Fibroblast of lung (primary cell): Measurements from ENCODE around the gene FXN. TPM values are rescaled to one million over a fixed set of nuclear protein-coding genes. Genes with fewer than 3 reads are reported as not detected.

Experiments
- DNase-seq, 2 donors: peaks; one replicate each; pipeline versions ENCODE4 v3.0.0 to v3.0.0-alpha.2; 2010; ENCODE audit warnings: low read depth in 2 of 2
- H2AFZ ChIP-seq: 2 replicates; pipeline ENCODE4 v1.5.1; 2012; ENCODE audit warnings: low read length, control low read depth, inconsistent platforms
- H3K27ac ChIP-seq: 2 replicates; pipeline ENCODE4 v1.5.1; 2011; ENCODE audit warnings: low read length, control low read depth; ENCODE audit not compliant: insufficient read depth
- H3K27me3 ChIP-seq: 2 replicates; pipeline ENCODE4 v1.5.1; 2011; ENCODE audit warnings: mild to moderate bottlenecking, low read length; ENCODE audit not compliant: control insufficient read depth, insufficient read depth
- H3K36me3 ChIP-seq: 2 replicates; pipeline ENCODE4 v1.5.1; 2011; ENCODE audit warnings: low read length; ENCODE audit not compliant: control insufficient read depth, insufficient read depth
- H3K4me1 ChIP-seq: 2 replicates; pipeline ENCODE4 v1.5.1; 2011; ENCODE audit warnings: low read length; ENCODE audit not compliant: control insufficient read depth, insufficient read depth; ENCODE audit errors: extremely low read depth
- H3K4me2 ChIP-seq: 2 replicates; pipeline ENCODE4 v1.5.1; 2011; ENCODE audit warnings: low read length, control low read depth; ENCODE audit not compliant: insufficient read depth; ENCODE audit errors: extremely low read depth
- H3K4me3 ChIP-seq, 4 experiments: fragments of 200-600 bp in 1 of 4; sonication (generic) in 1 of 4; replicated peaks in 1 of 4; 2 replicates each; pipeline ENCODE4 v1.5.1; 2011 to 2016; ENCODE audit warnings: low read length in 4 of 4, low read depth in 3 of 4, mild to moderate bottlenecking in 3 of 4, control low read depth in 2 of 4, inconsistent platforms in 1 of 4, mixed read lengths in 1 of 4; ENCODE audit not compliant: insufficient read depth in 1 of 4; ENCODE audit errors: control extremely low read depth in 1 of 4
- H3K79me2 ChIP-seq: 2 replicates; pipeline ENCODE4 v1.5.1; 2012; ENCODE audit warnings: mild to moderate bottlenecking, low read length, inconsistent platforms; ENCODE audit not compliant: control insufficient read depth, insufficient read depth
- H3K9ac ChIP-seq: 2 replicates; pipeline ENCODE4 v1.5.1; 2011; ENCODE audit warnings: mild to moderate bottlenecking, low read length, control low read depth; ENCODE audit not compliant: insufficient read depth
- H3K9me3 ChIP-seq: 2 replicates; pipeline ENCODE4 v1.5.1; 2012; ENCODE audit warnings: low read depth, low read length; ENCODE audit not compliant: control insufficient read depth, insufficient read depth
- H4K20me1 ChIP-seq: 2 replicates; pipeline ENCODE4 v1.5.1; 2011; ENCODE audit warnings: low read length; ENCODE audit not compliant: control insufficient read depth, insufficient read depth; ENCODE audit errors: extremely low read depth
- CTCF ChIP-seq, 2 donors: IDR thresholded peaks in 1 of 2; conservative IDR thresholded peaks in 1 of 2; 1 replicate in 1 of 2; 2 replicates in 1 of 2; pipeline ENCODE4 v1.5.1; 2011 to 2012; ENCODE audit warnings: low read length in 2 of 2, control low read depth in 1 of 2, inconsistent platforms in 1 of 2, low read depth in 1 of 2, mild to moderate bottlenecking in 1 of 2
- EZH2 ChIP-seq: IDR thresholded peaks from 2 replicates; pipeline ENCODE4 v1.5.1; 2012; ENCODE audit warnings: low read length, control low read depth, mild to moderate bottlenecking; ENCODE audit errors: missing control alignments
- polyA plus RNA-seq, 2 donors: library from polyadenylated mRNA; depleted of rRNA in 1 of 2; stranded (reverse) in 1 of 2; unstranded in 1 of 2; fragments of >200 nt; gene quantifications; 2 replicates each; pipeline ENCODE4 v1.2.1, GENCODE V29; 2011 to 2012; ENCODE audit warnings: missing spikeins in 1 of 2
- total RNA-seq: library from RNA; depleted of rRNA; stranded (reverse); fragments of >200 nt; gene quantifications from 2 replicates; pipeline ENCODE4 v1.2.1, GENCODE V29; 2014

Gene FXN
- total and polyA plus RNA-seq, 2 donors (not counting 1 experiment from before 2014, with no cell fraction given): 0.99 to 21.6 TPM

- H3K9ac ChIP-seq: no peak overlapping the region
- H4K20me1 ChIP-seq: no peaks in the 10 kb centered on the region
- no peak overlapping the region for H3K4me3 ChIP-seq
- H3K4me2 ChIP-seq: peak overlapping the region; percentile 37
- TF ChIP-seq EZH2: no peak
- no peak for TF ChIP-seq CTCF (conservative IDR thresholded peaks at IDR 0.05 in 1 of 2, IDR thresholded peaks at IDR 0.05 in 1 of 2; ENCODE audit: low read depth in 1 of 2, low read length in 2 of 2)
- no peak overlapping the region for H2AFZ ChIP-seq
- H3K27ac ChIP-seq: peak overlapping the region; percentile 47
- peaks cover 20% of the 10 kb centered on the region for H3K4me1 ChIP-seq
- no peaks in the 10 kb centered on the region for H3K9me3 ChIP-seq
- H3K27me3 ChIP-seq: no peaks in the 10 kb centered on the region
- no peaks in the 10 kb centered on the region for H3K36me3 ChIP-seq
- DNase-seq: peak; percentile 91 to 96
- no peaks in the 10 kb centered on the region for H3K79me2 ChIP-seq
These were observed 95.2 kb downstream of the FXN start for GRCh38 chr9:69130456-69131441.

GRCh38 chr9:69131682-69132081 is 96.1 kb downstream of the FXN start:
- H3K9me3 ChIP-seq: no peaks in the 10 kb centered on the region

More at GRCh38 chr9:69131682-69132081, 96.1 kb downstream of the FXN start:
- H2AFZ ChIP-seq: no peak overlapping the region
- H3K9ac ChIP-seq: no peak overlapping the region
- H3K4me2 ChIP-seq: no peak overlapping the region
- peak overlapping the region; percentile 47 for H3K27ac ChIP-seq
- TF ChIP-seq CTCF (conservative IDR thresholded peaks at IDR 0.05 in 1 of 2, IDR thresholded peaks at IDR 0.05 in 1 of 2; ENCODE audit: low read depth in 1 of 2, low read length in 2 of 2): no peak
- TF ChIP-seq EZH2: no peak
- H3K27me3 ChIP-seq: no peaks in the 10 kb centered on the region
- peak; percentile 98 for DNase-seq
- H3K4me3 ChIP-seq: no peak overlapping the region
- H3K4me1 ChIP-seq: peaks cover 20% of the 10 kb centered on the region
- no peaks in the 10 kb centered on the region for H4K20me1 ChIP-seq
- no peaks in the 10 kb centered on the region for H3K36me3 ChIP-seq
- no peaks in the 10 kb centered on the region for H3K79me2 ChIP-seq
